HG02798 (cell line): Measurements from ENCODE around the gene CSTB.

Experiments
- ATAC-seq: cut with Tn5 transposase; IDR thresholded peaks from one replicate; pipeline ENCODE4 v1.9.1; 2021; ENCODE audit warnings: mild to moderate bottlenecking; ENCODE audit not compliant: unreplicated experiment, poor library complexity

Gene CSTB

GRCh38 chr21:43794311-43794710 lies 18.2 kb upstream of the CSTB start:
- ATAC-seq, result no peak

DNA sequence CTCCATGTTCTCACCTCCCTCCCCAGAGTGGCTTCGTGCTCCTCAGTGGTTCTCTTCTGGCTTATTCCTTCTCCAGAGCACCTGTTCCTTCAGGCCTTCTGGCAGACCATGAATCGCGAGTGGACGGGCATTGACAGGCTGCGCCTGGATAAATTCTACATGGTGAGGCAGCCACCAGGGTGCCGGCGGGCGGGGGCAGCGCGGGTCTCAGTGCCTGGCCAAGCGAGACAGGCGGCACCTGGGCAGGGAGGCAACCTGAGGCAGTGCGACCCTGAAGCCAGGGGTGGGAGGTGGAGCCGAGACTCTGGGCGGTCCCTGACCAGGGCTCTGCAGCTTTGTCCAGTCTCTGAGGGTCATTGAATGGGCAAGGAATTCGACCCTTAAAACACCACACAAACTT lies 17.1 kb upstream of the CSTB start:
- no peak for ATAC-seq

- no peak for ATAC-seq
These were observed 16.3 kb upstream of the CSTB start for GRCh38 chr21:43792406-43792805.

DNA sequence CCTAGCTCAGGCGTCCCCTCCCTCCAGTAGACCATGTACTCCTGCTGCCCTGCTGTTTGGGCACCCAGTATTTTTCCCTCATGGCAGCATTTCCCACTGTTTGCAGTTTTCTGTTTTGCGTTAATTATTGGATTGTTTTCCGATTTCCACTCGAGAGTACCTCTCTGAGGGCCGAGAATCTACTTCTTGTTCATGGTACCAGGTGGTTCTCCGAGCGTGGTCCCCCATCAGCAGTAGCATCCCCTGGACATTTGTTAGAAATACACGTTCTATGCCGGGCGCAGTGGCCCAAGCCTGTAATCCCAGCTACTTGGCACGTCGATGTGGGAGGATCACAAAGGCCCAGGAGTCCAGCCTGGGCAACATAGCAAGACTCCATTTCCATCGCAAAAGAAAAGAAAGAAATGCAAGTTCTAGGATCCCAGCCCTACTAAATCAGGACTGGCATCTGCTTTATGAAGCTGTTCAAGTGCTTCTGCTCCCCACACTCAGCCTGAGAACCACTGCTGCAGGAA lies 14.0 kb upstream of the CSTB start:
- no peak for ATAC-seq

- peak; percentile 96 for ATAC-seq
These were observed 13.3 kb upstream of the CSTB start, which contains the start of gene RRP1 for GRCh38 chr21:43789276-43790009. Gene RRP1, plus strand, starts transcription at chr21:43789577. Its CDS starts 53 bp downstream, at chr21:43789630.

DNA sequence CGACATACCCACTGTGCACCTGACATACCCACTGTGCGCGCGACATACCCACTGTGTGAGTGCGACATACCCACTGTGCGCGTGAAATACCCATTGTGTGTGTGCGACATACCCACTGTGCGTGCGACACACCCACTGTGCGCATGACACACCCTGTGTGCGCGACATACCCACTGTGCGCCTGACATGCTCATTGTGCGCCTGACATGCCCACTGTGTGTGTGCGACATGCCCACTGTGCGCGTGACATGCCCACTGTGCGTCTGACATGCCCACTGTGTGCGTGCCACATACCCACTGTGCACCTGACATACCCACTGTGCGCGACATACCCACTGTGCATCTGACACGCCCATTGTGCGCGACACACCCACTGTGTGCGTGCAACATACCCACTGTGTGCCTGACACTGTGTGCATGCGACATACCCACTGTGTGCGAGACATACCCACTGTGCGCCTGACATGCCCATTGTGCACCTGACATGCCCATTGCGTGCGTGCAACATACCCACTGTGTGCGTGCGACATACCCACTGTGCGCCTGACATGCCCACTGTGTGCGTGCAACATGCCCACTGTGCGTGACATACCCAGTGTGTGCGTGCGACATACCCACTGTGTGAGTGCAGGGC lies 10.8 kb upstream of the CSTB start:
- ATAC-seq, result no peak

- no peak for ATAC-seq
These were observed 10.2 kb upstream of the CSTB start for GRCh38 chr21:43786300-43786806.

DNA sequence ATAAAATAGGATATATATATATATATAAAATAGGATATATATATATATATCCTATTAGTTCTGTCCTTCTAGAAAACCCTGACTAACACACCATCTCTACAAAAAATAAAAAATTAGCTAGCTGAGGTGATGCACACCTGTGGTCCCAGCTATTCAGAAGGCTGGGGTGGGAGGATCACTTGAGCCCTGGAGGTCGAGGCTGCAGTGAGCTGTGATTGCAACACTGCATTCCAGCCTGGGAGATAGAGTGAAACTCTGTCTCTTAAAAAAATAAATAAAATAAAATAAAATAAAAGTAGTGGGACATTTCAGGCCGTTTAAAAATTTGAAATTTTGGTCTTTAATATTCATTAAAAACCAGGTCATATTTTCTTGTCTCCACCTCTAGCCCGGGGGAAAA lies 9.0 kb upstream of the CSTB start:
- no peak for ATAC-seq

DNA sequence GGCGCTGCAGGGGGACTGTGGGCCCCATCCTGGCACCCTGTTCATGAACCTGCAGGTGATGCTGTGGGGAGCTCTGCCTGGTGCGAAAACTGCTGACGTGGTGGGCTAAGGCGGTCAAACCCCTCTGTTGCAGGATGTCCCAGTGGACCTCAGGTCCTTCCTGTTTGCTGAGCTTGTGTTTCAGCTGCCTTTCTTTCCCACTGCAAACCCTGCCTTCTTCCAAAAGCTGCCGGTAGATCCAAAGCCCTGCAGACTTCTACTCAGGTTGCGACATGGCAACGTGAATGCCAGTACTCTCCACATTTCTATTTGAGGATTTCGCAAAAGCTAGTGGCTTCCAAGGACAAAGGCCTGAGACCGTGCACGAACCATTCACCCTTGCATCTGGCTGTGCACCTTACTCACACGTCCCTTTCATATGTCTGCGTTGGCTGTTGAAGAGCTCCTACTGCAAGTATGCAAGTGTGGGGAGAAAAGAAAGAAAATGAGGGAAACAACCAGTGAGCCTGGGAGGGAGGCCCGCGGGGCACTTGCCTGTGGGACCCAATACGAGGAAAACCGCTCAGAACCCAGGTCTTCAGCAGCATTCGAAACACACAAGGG lies 7.1 kb upstream of the CSTB start:
- no peak for ATAC-seq

- no peak for ATAC-seq
These were observed 6.5 kb upstream of the CSTB start for GRCh38 chr21:43782431-43783097.

- ATAC-seq, result no peak
These were observed 5.7 kb upstream of the CSTB start for GRCh38 chr21:43781846-43782245.

- no peak for ATAC-seq
These were observed 3.6 kb upstream of the CSTB start for GRCh38 chr21:43779660-43780059.

- no peak for ATAC-seq
These were observed 2.6 kb upstream of the CSTB start for GRCh38 chr21:43778469-43779335.

DNA sequence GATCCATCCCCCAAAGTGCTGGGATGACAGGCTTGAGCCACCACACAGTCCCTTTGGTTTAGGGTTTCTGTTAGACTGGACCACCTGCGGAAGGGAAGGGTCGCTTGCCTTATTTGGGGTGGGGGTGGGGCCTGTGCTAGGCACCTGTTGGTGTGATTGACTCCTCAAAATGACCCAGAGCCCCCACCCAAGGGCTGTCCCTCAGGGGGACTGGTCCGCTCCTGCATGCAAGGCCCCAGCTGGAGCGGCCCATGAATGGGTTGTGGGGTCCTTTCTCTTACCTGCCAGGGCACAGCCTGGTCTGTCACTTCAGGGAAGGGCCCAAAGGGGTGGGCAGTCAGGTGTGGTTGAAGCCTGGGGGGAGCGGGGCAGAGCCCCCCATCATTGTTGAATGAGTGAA lies 1.8 kb upstream of the CSTB start:
- ATAC-seq, result no peak

- ATAC-seq, result no peak
These were observed 918 bp downstream of the CSTB start for GRCh38 chr21:43775190-43775589.

DNA sequence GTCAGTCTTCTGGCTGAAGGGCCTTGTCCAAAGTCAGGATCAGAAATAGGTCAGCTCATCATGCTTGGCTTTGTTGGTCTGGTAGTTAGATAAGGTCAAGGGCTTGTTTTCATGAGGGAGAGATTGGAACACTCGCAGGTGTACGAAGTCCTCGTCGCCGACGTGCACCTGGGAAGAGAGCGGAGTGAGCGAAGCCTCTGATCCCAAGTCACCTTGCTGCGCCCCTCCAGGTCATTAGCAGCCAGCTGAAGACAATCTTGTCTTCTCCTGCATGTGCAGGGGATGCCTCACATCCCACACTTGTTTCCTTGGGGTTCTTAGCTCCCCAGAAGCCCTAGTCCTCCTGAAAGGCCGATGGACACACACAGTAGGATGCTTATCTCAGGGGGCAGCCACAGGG lies 1.9 kb downstream of the CSTB start:
- ATAC-seq, result no peak

- no peak for ATAC-seq
These were observed 3.7 kb downstream of the CSTB start for GRCh38 chr21:43772425-43772821.

DNA sequence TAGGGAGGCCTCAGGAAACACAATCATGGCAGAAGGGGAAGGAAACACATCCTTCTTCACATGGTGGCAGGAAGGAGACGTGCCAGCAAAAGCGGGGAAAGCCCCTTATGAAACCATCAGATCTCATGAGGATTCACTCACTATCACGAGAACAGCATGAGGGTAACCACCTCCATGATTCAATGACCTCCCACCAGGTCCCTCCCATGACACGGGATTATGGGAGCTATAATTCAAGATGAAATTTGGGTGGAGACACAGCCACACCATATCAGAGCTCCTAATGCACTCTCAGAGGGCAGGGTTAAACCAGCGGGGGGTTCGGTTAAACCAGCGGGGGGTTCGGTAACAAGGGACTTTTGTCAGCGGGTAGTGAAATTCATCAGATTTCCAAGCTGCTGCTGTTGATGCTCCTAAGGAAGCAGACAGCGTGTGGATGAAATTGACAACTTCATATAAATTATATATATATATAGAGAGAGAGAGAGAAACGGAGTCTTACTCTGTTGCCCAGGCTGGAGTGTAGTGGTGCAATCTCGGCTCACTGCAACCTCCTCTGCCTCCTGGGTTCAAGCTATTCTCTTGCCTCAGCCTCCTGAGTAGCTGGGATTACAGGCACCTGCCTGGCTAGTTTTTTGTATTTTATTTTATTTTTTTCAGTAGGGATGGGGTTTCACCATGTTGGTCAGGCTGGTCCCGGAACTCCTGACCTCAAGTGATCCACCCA lies 4.2 kb downstream of the CSTB start:
- no peak for ATAC-seq

GRCh38 chr21:43771199-43771675 lies 4.9 kb downstream of the CSTB start:
- no peak for ATAC-seq
